ENCODE data around the gene ATP4A. TPM values are rescaled to one million over a fixed set of nuclear protein-coding genes. Genes with fewer than 3 reads are reported as not detected.
"Not testable (repeated sequence)": the region's sequence is repeated elsewhere in the genome, so short reads cannot be mapped to it uniquely, and the experiment has no call there.

Gene ATP4A
- total and polyA plus RNA-seq, 2 donors (not counting 1 experiment from before 2014, with no cell fraction given), result not detected

DNA sequence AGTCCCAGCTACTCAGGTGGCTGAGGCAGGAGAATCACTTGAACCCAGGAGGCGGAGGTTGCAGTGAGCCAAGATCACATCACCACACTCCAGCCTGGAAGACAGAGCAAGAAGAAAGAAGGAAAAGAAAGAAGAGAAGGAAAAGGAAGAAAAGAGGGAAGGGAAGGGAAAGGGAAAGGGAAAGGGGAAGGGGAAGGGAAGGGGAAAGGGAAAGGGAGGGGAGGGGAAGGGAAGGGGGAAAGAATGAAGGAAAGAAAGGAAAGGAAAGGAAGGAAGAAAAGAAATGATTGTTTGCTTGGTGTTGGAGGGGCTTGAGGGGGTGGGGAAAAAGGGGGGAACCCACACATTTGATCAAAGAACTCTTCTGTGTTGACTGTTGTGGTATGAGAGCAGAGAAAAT is 32.5 kb upstream of the ATP4A start:
- Histone ChIP-seq H3K4me3 (ENCODE audit: control extremely low read depth in 1 of 5, extremely low read depth in 1 of 5, insufficient read depth in 1 of 5, low read depth in 2 of 5, low read length in 4 of 5) (no peak overlapping the region), H4K20me1 (ENCODE audit: control insufficient read depth, insufficient read depth, low read length, poor library complexity, severe bottlenecking) (no peaks in the 10 kb centered on the region), H3K9me3 (ENCODE audit: control extremely low read depth in 1 of 3, control insufficient read depth in 2 of 3, insufficient read depth in 1 of 3, low read length in 2 of 3) (no peaks in the 10 kb centered on the region), H3K27ac (ENCODE audit: low read length in 2 of 2) (no peak overlapping the region), H3K36me3 (replicated peaks in 1 of 2; ENCODE audit: control extremely low read depth in 1 of 2, control insufficient read depth in 1 of 2, extremely low read depth in 1 of 2, insufficient read depth in 2 of 2, low read length in 1 of 2) (no peaks in the 10 kb centered on the region), H2AFZ (ENCODE audit: insufficient read depth, low read depth, low read length, poor library complexity, severe bottlenecking) (no peak overlapping the region), H3K4me1 (ENCODE audit: control insufficient read depth in 2 of 2, insufficient read depth in 2 of 2, low read length in 2 of 2) (no peaks in the 10 kb centered on the region), H3K27me3 (replicated peaks in 1 of 4; ENCODE audit: control extremely low read depth in 1 of 4, control insufficient read depth in 3 of 4, insufficient read depth in 4 of 4, low read length in 3 of 4) (peaks cover 0 to 7% (median 0%) of the 10 kb centered on the region in 4 experiments), H3K4me2 (replicated peaks; ENCODE audit: low read depth, low read length, poor library complexity, severe bottlenecking) (no peak overlapping the region), H3K79me2 (ENCODE audit: control insufficient read depth, insufficient read depth, low read length) (no peaks in the 10 kb centered on the region), H3K9ac (ENCODE audit: low read length) (no peak overlapping the region)
- TF ChIP-seq EZH2 (IDR thresholded peaks at IDR 0.05; ENCODE audit: borderline replicate concordance, insufficient read depth, low read depth, low read length, poor library complexity, severe bottlenecking), result no peak
- TF ChIP-seq, protein P1, sequence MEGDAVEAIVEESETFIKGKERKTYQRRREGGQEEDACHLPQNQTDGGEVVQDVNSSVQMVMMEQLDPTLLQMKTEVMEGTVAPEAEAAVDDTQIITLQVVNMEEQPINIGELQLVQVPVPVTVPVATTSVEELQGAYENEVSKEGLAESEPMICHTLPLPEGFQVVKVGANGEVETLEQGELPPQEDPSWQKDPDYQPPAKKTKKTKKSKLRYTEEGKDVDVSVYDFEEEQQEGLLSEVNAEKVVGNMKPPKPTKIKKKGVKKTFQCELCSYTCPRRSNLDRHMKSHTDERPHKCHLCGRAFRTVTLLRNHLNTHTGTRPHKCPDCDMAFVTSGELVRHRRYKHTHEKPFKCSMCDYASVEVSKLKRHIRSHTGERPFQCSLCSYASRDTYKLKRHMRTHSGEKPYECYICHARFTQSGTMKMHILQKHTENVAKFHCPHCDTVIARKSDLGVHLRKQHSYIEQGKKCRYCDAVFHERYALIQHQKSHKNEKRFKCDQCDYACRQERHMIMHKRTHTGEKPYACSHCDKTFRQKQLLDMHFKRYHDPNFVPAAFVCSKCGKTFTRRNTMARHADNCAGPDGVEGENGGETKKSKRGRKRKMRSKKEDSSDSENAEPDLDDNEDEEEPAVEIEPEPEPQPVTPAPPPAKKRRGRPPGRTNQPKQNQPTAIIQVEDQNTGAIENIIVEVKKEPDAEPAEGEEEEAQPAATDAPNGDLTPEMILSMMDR (IDR thresholded peaks at IDR 0.05), result no peak
- H3K27ac Mint-ChIP-seq, result no peak overlapping the region
- ChIA-PET CTCF (no interaction called here), POLR2A (no interaction called here)
- DNase-seq, result no peak
- H3K9me3 Mint-ChIP-seq (ENCODE audit: insufficient read depth), result no peaks in the 10 kb centered on the region
- intact Hi-C loops (cut with micrococcal nuclease), result no loop called here
- H3K4me1 Mint-ChIP-seq, result no peaks in the 10 kb centered on the region
- no peak overlapping the region for H3K4me3 Mint-ChIP-seq
- H3K27me3 Mint-ChIP-seq, result peaks cover 32% of the 10 kb centered on the region
- no peak for ATAC-seq (ENCODE audit: low read depth)
- WGBS (ENCODE audit: insufficient coverage), result no CpG with 5 or more reads among the region's 1 CpG

DNA sequence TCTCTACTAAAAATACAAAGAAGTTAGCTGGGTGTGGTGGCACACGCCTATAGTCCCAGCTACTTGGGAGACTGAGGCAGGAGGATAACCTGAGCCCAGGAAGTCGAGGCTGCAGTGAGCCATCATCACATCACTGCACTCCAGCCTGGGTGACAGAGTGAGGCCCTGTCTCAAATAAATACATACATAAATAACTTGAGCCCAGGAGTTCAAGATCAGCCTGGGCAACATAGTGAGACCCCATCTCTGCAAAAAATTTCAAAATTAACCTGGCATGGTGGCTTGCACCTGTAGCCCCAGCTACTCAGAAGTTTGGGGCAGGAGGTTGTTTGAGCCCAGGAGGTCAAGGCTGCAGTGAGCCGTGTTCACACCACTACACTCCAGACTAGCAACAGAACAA is 31.6 kb upstream of the ATP4A start:
- H3K9me3 ChIP-seq (ENCODE audit: control extremely low read depth in 1 of 3, control insufficient read depth in 2 of 3, insufficient read depth in 1 of 3, low read length in 2 of 3); H3K79me2 ChIP-seq (ENCODE audit: control insufficient read depth, insufficient read depth, low read length); H3K4me1 ChIP-seq (ENCODE audit: control insufficient read depth in 2 of 2, insufficient read depth in 2 of 2, low read length in 2 of 2); H3K4me1 Mint-ChIP-seq; H3K27ac ChIP-seq (ENCODE audit: low read length in 2 of 2); H3K4me3 ChIP-seq (ENCODE audit: control extremely low read depth in 1 of 5, extremely low read depth in 1 of 5, insufficient read depth in 1 of 5, low read depth in 2 of 5, low read length in 4 of 5); H3K4me2 ChIP-seq (replicated peaks; ENCODE audit: low read depth, low read length, poor library complexity, severe bottlenecking); H3K9ac ChIP-seq (ENCODE audit: low read length); H3K27ac Mint-ChIP-seq; H3K4me3 Mint-ChIP-seq; CTCF ChIA-PET; ATAC-seq (ENCODE audit: low read depth); H3K9me3 Mint-ChIP-seq (ENCODE audit: insufficient read depth); H3K27me3 ChIP-seq (replicated peaks in 1 of 4; ENCODE audit: control extremely low read depth in 1 of 4, control insufficient read depth in 3 of 4, insufficient read depth in 4 of 4, low read length in 3 of 4); intact Hi-C loops (cut with micrococcal nuclease); H2AFZ ChIP-seq (ENCODE audit: insufficient read depth, low read depth, low read length, poor library complexity, severe bottlenecking); H4K20me1 ChIP-seq (ENCODE audit: control insufficient read depth, insufficient read depth, low read length, poor library complexity, severe bottlenecking); DNase-seq; POLR2A ChIA-PET; H3K36me3 ChIP-seq (replicated peaks in 1 of 2; ENCODE audit: control extremely low read depth in 1 of 2, control insufficient read depth in 1 of 2, extremely low read depth in 1 of 2, insufficient read depth in 2 of 2, low read length in 1 of 2): not testable (repeated sequence)
- H3K27me3 Mint-ChIP-seq, result peaks cover 28% of the 10 kb centered on the region
- 62% methylated on average over 2 of the region's 3 CpGs for WGBS (ENCODE audit: insufficient coverage)

Data from B cell (primary cell).